GM12878 (cell line): Measurements from ENCODE around the gene CD9. TPM values are rescaled to one million over a fixed set of nuclear protein-coding genes. Genes with fewer than 3 reads are reported as not detected.

Experiments
- ATAC-seq: fragments of 200-7000 bp; cut with Tn5 transposase; 3 replicates; pipeline ENCODE4 v1.9.1; 2020; ENCODE audit warnings: mild to moderate bottlenecking, moderate library complexity
- BruUV-seq: library from RNA; stranded (reverse); fragments of 400-500 nt; replicated peaks from 2 replicates; lab custom pipeline; 2021; lab: Mats Ljungman, UMichigan
- CTCF ChIA-PET: fragments of 300-600 bp; sonication (Branson Sonifier 250); formaldehyde crosslinking; extraction: SDS; loops from one replicate; lab custom pipeline; 2021; ENCODE audit warnings: inconsistent platforms; lab: Yijun Ruan, JAX
- POLR2A ChIA-PET: fragments of 350-600 bp; formaldehyde crosslinking; extraction: SDS; loops from one replicate; lab custom pipeline; 2021; ENCODE audit warnings: inconsistent platforms; lab: Charles Lee
- RAD21 ChIA-PET: fragments of 300-600 bp; sonication (Branson Sonifier 250); formaldehyde crosslinking; loops from one replicate; lab custom pipeline; 2023; ENCODE audit warnings: antibody characterized with exemption; ENCODE audit not compliant: unreplicated experiment; lab: Charles Lee
- SMC1A ChIA-PET: fragments of 300-600 bp; sonication (Branson Sonifier 250); formaldehyde crosslinking; loops from one replicate; lab custom pipeline; 2023; ENCODE audit not compliant: unreplicated experiment, uncharacterized antibody; lab: Charles Lee
- DNase-seq: peaks from one replicate; pipeline ENCODE4 v3.0.0-alpha.2; 2011; ENCODE audit warnings: low read depth, low spot score
- FAIRE-seq: peaks from 3 replicates; lab custom pipeline; 2011; peaks lifted over from hg19 to GRCh38; lab: Jason Lieb, UNC
- H2AFZ ChIP-seq: 2 replicates; pipeline ENCODE4 v1.6.0; 2011; ENCODE audit warnings: low read depth, low read length, control low read depth; ENCODE audit not compliant: control insufficient read depth
- H3K27ac ChIP-seq: 2 replicates; pipeline ENCODE4 v1.5.1; 2011; ENCODE audit warnings: control low read depth; ENCODE audit not compliant: control insufficient read depth, insufficient read depth
- H3K27me3 ChIP-seq, 2 experiments: replicated peaks in 1 of 2; 2 replicates each; pipeline versions ENCODE4 v1.6.0 to v1.6.1; 2011; ENCODE audit warnings: low read length in 1 of 2; ENCODE audit not compliant: control insufficient read depth in 2 of 2, insufficient read depth in 2 of 2
- H3K36me3 ChIP-seq, 2 experiments: 2 replicates each; pipeline ENCODE4 v1.5.1; 2011; ENCODE audit warnings: low read length in 1 of 2; ENCODE audit not compliant: control insufficient read depth in 2 of 2, insufficient read depth in 2 of 2
- H3K4me1 ChIP-seq: 2 replicates; pipeline ENCODE4 v1.6.1; 2011; ENCODE audit warnings: mild to moderate bottlenecking, low read length, moderate library complexity, mixed read lengths; ENCODE audit not compliant: control insufficient read depth, insufficient read depth
- H3K4me2 ChIP-seq: 2 replicates; pipeline ENCODE4 v1.6.0; 2011; ENCODE audit warnings: control low read depth; ENCODE audit not compliant: control insufficient read depth, insufficient read depth
- H3K4me3 ChIP-seq: fragments of 200-600 bp; sonication (generic); 2 replicates; pipeline ENCODE4 v1.5.1; 2016
- H3K79me2 ChIP-seq: 2 replicates; pipeline ENCODE4 v1.6.0; 2011; ENCODE audit warnings: low read length; ENCODE audit not compliant: control insufficient read depth, insufficient read depth
- H3K9ac ChIP-seq: 2 replicates; pipeline ENCODE4 v1.8.0; 2011; ENCODE audit warnings: low read length, control low read depth, mixed read lengths; ENCODE audit not compliant: control insufficient read depth, insufficient read depth
- H3K9me3 ChIP-seq: replicated peaks from 3 replicates; pipeline ENCODE4 v1.5.1; 2011; ENCODE audit warnings: mild to moderate bottlenecking, low read length; ENCODE audit not compliant: control insufficient read depth, insufficient read depth
- H4K20me1 ChIP-seq: 2 replicates; pipeline ENCODE4 v1.6.0; 2011; ENCODE audit not compliant: control insufficient read depth, insufficient read depth
- CHD1 ChIP-seq: IDR thresholded peaks from 2 replicates; pipeline ENCODE4 v1.6.1; 2012; ENCODE audit warnings: low read depth, low read length, improper control_type of control experiment
- CHD2 ChIP-seq: IDR thresholded peaks from 2 replicates; pipeline ENCODE4 v1.6.1; 2011; ENCODE audit warnings: low read depth, low read length, improper control_type of control experiment, borderline replicate concordance
- HDAC2 ChIP-seq: fragments of 200-600 bp; sonication (generic); IDR thresholded peaks from 2 replicates; pipeline ENCODE4 v1.6.1; 2017
- NR2C1 ChIP-seq: fragments of 450-650 bp; IDR thresholded peaks from 2 replicates; pipeline ENCODE4 v1.6.1; 2017; ENCODE audit warnings: antibody characterized with exemption, mild to moderate bottlenecking, moderate library complexity
- SKIL ChIP-seq: fragments of 450-650 bp; IDR thresholded peaks from 2 replicates; pipeline ENCODE4 v1.6.1; 2017; ENCODE audit warnings: mild to moderate bottlenecking, low read depth, inconsistent platforms; ENCODE audit not compliant: poor library complexity, severe bottlenecking
- SMC3 ChIP-seq: IDR thresholded peaks from 2 replicates; pipeline ENCODE4 v1.6.1; 2011; ENCODE audit warnings: low read length, improper control_type of control experiment, borderline replicate concordance
- SUZ12 ChIP-seq: fragments of 200-600 bp; sonication (generic); IDR thresholded peaks from one replicate; pipeline ENCODE4 v1.6.1; 2018; ENCODE audit warnings: antibody characterized with exemption, mild to moderate bottlenecking; ENCODE audit not compliant: unreplicated experiment
- whole genome bisulfite sequencing: methylation state at CpG from one replicate; pipeline ENCODE4 v1.1.6; 2016; ENCODE audit warnings: low lambda C conversion rate; ENCODE audit not compliant: insufficient replicate concordance, insufficient coverage; ENCODE audit errors: missing lambda C conversion rate; 5-methylcytosine and 5-hydroxymethylcytosine counted together
- in situ Hi-C: fragments of 300-500 bp; cut with MboI; formaldehyde crosslinking; loops from 9 replicates; pipeline ENCODE4 v1.14.3; 2018; ENCODE audit warnings: mixed read lengths
- intact Hi-C: fragments of 100-400 bp; cut with micrococcal nuclease; formaldehyde crosslinking; loops from one replicate; pipeline ENCODE4 v1.14.2; 2022; ENCODE audit not compliant: unreplicated experiment
- polyA plus RNA-seq, 11 experiments: library from polyadenylated mRNA; depleted of rRNA in 4 of 11; unstranded in 6 of 11; stranded (reverse) in 5 of 11; fragments of >200 nt; fragmentation: Nextera tagmentation in 4 of 11; fragmentation: Illumina TruSeq in 1 of 11; extraction: Ambion mirVana in 4 of 11; extraction: Trizol in 1 of 11; gene quantifications; 1 replicate in 1 of 11; 2 replicates in 10 of 11; pipeline versions ENCODE4 v1.2.1 to v1.2.3, GENCODE V29; 2011 to 2016; ENCODE audit warnings: inconsistent platforms in 2 of 11, missing spikeins in 2 of 11, low read depth in 1 of 11
- total RNA-seq, 4 experiments: library from RNA; depleted of rRNA in 3 of 4; stranded (reverse); fragments of >200 nt in 3 of 4; fragmentation: Illumina TruSeq in 1 of 4; extraction: Trizol in 1 of 4; gene quantifications; 2 replicates each; pipeline versions ENCODE4 v1.2.1 to v1.2.3, GENCODE V29; 2013 to 2021

Gene CD9
- total and polyA plus RNA-seq, 10 of the 15 experiments (the other 5 are each of a cell fraction or from before 2014, with no cell fraction given): 4.8 to 29.9 (median 9.7) TPM

- 47% methylated on average over 3 of the region's 3 CpGs for WGBS
- no peak overlapping the region for H2AFZ ChIP-seq
- SMC1A ChIA-PET: no interaction called here
- DNase-seq (no peak), ATAC-seq (no peak), FAIRE-seq (no peak)
- no peak overlapping the region for H3K27ac ChIP-seq
- H3K4me3 ChIP-seq: no peak overlapping the region
- H3K9ac ChIP-seq: no peak overlapping the region
- no peaks in the 10 kb centered on the region; a peak in 1 of 4 replicates for H3K36me3 ChIP-seq
- RAD21 ChIA-PET: no interaction called here
- intact Hi-C loops: no loop called here
- H3K4me1 ChIP-seq: no peaks in the 10 kb centered on the region
- H3K4me2 ChIP-seq: no peak overlapping the region
- POLR2A ChIA-PET: no interaction called here
- no peaks in the 10 kb centered on the region for H3K79me2 ChIP-seq
- H3K9me3 ChIP-seq: no peaks in the 10 kb centered on the region
- in situ Hi-C loops: no loop called here
- TF ChIP-seq NR2C1 (no peak), CHD2 (no peak), SUZ12 (no peak), SMC3 (no peak), CHD1 (no peak), SKIL (no peak), HDAC2 (no peak)
- no TSS peak for BruUV-seq
- CTCF ChIA-PET: no interaction called here
- H3K27me3 ChIP-seq: no peaks in the 10 kb centered on the region
- no peaks in the 10 kb centered on the region for H4K20me1 ChIP-seq
Observed at GRCh38 chr12:6238875-6239274, 38.7 kb downstream of the CD9 start.
